ENCODE results near the gene TBC1D8. TPM values are rescaled to one million over a fixed set of nuclear protein-coding genes. Genes with fewer than 3 reads are reported as not detected.

The TBC1D8 gene
- total RNA-seq, 1 donor from 2014 or later = 45.0 TPM

DNA sequence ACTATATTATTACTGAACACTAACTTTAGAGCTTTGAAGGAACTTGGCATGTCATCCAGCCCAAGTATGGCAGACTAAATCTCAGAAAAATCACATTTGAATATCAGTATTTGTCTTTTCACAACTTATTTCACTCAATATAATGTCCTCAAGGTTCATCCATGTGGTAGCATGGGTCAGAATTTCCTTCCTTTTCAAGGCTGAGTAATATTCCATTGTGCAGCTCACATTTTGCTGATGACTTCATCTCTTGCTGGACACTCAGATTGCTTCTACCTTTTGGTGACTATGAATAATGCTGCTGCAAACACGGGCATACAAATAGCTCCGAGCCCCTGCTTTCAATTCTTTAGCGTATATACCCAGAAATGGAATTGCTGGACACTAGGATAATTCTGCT lies 102.4 kb downstream of the TBC1D8 start:
- Histone ChIP-seq H3K36me3 (peaks cover 51% of the 10 kb centered on the region), H3K27me3 (ENCODE audit: low read depth) (no peaks in the 10 kb centered on the region), H3K4me1 (peaks cover 34% of the 10 kb centered on the region), H3K9me3 (replicated peaks) (no peaks in the 10 kb centered on the region), H3K4me3 (no peak overlapping the region), H3K27ac (replicated peaks) (no peak overlapping the region)
- DNase-seq = no peak
- TF ChIP-seq, protein P1, sequence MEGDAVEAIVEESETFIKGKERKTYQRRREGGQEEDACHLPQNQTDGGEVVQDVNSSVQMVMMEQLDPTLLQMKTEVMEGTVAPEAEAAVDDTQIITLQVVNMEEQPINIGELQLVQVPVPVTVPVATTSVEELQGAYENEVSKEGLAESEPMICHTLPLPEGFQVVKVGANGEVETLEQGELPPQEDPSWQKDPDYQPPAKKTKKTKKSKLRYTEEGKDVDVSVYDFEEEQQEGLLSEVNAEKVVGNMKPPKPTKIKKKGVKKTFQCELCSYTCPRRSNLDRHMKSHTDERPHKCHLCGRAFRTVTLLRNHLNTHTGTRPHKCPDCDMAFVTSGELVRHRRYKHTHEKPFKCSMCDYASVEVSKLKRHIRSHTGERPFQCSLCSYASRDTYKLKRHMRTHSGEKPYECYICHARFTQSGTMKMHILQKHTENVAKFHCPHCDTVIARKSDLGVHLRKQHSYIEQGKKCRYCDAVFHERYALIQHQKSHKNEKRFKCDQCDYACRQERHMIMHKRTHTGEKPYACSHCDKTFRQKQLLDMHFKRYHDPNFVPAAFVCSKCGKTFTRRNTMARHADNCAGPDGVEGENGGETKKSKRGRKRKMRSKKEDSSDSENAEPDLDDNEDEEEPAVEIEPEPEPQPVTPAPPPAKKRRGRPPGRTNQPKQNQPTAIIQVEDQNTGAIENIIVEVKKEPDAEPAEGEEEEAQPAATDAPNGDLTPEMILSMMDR (IDR thresholded peaks at IDR 0.05; ENCODE audit: borderline replicate concordance) = no peak
- intact Hi-C loops (cut with micrococcal nuclease) = no loop called here

DNA sequence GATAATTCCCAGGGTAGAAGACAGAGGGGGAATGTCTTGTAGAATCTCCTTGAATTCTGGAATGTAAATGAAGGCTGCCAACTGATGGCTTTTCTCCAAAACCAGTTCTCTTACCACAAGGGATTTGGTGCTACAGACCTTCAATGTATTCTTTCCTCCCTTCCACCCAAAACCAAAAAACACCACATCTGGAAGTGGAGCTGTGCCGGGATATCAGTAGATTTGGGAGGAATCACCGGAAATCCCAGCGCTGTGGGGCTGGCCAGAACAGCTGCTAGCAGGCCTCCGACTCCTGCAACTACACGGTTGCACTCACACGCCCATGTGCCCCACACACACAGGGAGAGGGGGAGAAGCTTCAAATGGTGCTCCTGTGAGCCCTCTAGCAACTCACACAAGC lies 103.4 kb downstream of the TBC1D8 start:
- DNase-seq = peak; percentile 63
- TF ChIP-seq, protein P1 (IDR thresholded peaks at IDR 0.05; ENCODE audit: borderline replicate concordance) = no peak
- intact Hi-C loops (cut with micrococcal nuclease) = no loop called here
- peaks cover 30% of the 10 kb centered on the region for H3K4me1 ChIP-seq
- no peaks in the 10 kb centered on the region for H3K27me3 ChIP-seq (ENCODE audit: low read depth)
- peak overlapping the region; percentile 37 for H3K27ac ChIP-seq (replicated peaks)
- no peak overlapping the region for H3K4me3 ChIP-seq
- H3K36me3 ChIP-seq = peaks cover 41% of the 10 kb centered on the region
- no peaks in the 10 kb centered on the region for H3K9me3 ChIP-seq (replicated peaks)

DNA sequence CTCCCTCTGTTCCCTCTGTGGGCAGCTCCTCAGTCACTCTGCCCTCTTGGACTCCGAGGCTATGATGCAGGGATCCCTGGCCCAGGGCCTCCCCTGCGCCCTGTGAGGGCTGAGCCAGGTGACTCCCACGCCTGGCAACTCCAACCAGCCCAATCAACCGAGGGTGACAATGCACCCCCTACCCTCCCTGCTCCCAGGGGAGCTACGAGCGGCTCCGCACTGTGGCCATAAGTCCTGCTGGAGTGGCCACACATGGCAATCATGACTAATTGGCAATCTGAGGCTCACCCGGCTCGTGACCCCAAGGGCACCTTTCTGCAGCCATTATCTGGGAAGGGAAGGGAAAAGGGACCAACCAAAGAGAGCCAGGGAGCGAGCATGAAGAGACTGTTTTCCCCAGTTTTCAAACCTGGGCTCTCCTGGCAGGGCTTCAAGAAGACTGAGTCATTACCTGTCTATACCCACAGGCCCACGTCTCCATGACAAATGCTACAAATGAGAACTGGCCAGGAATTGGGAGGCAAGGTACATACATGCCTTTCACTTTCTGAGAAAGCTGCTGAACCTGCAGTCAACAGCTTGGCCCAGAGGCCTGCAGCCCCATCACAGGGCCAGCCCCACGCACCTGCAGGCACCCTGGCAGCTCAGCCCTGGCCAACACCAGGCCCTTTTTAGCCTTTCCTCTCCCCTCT lies 104.0 kb downstream of the TBC1D8 start:
- H3K9me3 ChIP-seq (replicated peaks) = no peaks in the 10 kb centered on the region
- peak overlapping the region; percentile 37 for H3K27ac ChIP-seq (replicated peaks)
- intact Hi-C loops (cut with micrococcal nuclease) = no loop called here
- no peak overlapping the region for H3K4me3 ChIP-seq
- peaks cover 32% of the 10 kb centered on the region for H3K4me1 ChIP-seq
- H3K27me3 ChIP-seq (ENCODE audit: low read depth) = no peaks in the 10 kb centered on the region
- TF ChIP-seq, protein P1 (IDR thresholded peaks at IDR 0.05; ENCODE audit: borderline replicate concordance) = no peak
- peaks cover 36% of the 10 kb centered on the region for H3K36me3 ChIP-seq
- DNase-seq = no peak

DNA sequence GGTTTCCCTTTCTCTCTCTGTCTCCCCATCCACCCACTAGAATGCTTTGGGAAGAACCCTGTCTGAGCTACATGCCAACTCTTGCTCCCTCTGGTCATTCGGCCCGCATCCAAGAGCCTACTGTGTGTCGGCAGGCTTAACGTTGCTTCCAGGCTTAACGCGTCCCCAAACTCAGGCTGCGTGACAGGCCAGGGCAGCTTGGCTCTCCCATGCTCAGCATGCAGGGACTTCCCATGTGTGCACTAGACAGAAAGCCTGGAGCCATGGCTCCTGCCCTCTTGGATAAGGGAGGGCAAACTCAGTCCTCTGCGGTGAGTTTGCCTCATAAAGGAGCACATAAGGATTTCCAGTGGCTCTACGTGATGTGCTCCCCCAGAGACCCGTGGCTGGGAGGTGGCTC lies 105.9 kb downstream of the TBC1D8 start:
- no peak for DNase-seq
- H3K36me3 ChIP-seq = peaks cover 27% of the 10 kb centered on the region
- intact Hi-C loops (cut with micrococcal nuclease) = no loop called here
- no peak overlapping the region for H3K27ac ChIP-seq (replicated peaks)
- no peaks in the 10 kb centered on the region for H3K9me3 ChIP-seq (replicated peaks)
- TF ChIP-seq, protein P1 (IDR thresholded peaks at IDR 0.05; ENCODE audit: borderline replicate concordance) = no peak
- H3K4me1 ChIP-seq = peaks cover 49% of the 10 kb centered on the region
- no peak overlapping the region for H3K4me3 ChIP-seq
- H3K27me3 ChIP-seq (ENCODE audit: low read depth) = no peaks in the 10 kb centered on the region

DNA sequence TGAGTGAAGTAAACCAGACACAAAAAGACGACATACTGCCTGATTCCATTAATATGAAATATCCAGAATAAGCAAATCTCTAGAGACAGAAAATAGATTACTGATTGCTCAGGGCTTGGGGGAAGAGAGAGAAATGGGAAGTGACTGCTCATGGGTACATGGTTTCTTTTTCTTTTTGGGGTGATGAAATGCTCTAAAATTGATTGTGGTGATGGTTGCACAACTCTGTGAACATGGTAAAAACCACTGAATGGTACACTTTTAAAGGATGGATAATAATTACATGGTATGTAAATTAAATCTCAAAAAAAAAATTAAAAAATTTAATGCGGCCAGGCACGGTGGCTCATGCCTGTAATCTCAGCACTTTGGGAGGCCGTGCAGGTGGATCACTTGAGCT lies 109.8 kb downstream of the TBC1D8 start:
- Histone ChIP-seq H3K36me3 (peaks cover 40% of the 10 kb centered on the region), H3K4me3 (no peak overlapping the region), H3K4me1 (peaks cover 34% of the 10 kb centered on the region), H3K9me3 (replicated peaks) (no peaks in the 10 kb centered on the region), H3K27ac (replicated peaks) (peak overlapping the region; percentile 10), H3K27me3 (ENCODE audit: low read depth) (no peaks in the 10 kb centered on the region)
- no peak for DNase-seq
- intact Hi-C loops (cut with micrococcal nuclease) = no loop called here
- TF ChIP-seq, protein P1 (IDR thresholded peaks at IDR 0.05; ENCODE audit: borderline replicate concordance) = no peak
